Stimulated activated CD8-positive, alpha-beta memory T cell treated with anti-CD3 and anti-CD28 coated beads, Interleukin-2, amount 100 ng/mL, for 1 hour (primary cell): ENCODE data around the gene FHDC1.

Source experiments
- DNase-seq, 2 donors: peaks; one replicate each; pipeline ENCODE4 v3.0.0-alpha.2; 2020; ENCODE audit warnings: low read depth in 2 of 2

Gene FHDC1

DNA sequence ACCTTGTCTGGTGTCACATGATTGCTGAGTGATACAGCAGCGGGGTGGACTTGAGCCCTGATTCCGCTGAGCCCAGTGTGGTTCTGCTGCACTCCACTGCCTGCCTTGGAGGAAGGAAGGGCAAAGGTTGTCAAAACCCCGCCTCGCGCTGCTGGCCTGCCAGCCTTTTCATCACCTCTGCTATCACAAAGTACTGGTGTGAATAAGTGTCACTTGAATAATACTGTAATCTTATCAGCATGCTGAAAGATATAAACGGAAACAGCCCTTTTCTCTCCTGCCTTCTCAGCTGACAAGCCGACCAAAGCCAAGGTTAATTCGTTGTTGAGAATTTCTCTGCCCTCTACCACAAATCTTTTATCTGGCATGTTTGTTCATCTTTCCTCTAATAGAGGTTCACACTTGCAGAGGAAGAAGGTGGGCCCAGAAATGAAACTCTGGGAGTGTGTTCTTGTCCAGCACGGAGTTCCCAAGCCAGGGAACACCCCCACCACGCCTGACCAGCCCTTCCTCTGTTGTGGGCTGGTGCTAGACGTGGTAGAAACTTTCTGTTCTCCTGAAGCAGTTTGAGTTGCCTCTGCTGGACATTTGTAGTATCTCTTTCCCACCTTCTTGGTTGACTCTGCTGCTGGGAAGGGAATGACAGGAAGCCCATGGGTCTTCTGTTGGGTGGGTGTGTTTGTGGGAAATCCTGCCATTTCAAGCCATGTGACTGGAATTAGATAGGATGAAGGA is 21.5 kb downstream of the FHDC1 start:
- DNase-seq, result no peak

- DNase-seq, result no peak
Measured at GRCh38 chr4:152959080-152959479, 23.0 kb downstream of the FHDC1 start.

GRCh38 chr4:152960082-152960481 is 24.0 kb downstream of the FHDC1 start:
- DNase-seq, result no peak

DNA sequence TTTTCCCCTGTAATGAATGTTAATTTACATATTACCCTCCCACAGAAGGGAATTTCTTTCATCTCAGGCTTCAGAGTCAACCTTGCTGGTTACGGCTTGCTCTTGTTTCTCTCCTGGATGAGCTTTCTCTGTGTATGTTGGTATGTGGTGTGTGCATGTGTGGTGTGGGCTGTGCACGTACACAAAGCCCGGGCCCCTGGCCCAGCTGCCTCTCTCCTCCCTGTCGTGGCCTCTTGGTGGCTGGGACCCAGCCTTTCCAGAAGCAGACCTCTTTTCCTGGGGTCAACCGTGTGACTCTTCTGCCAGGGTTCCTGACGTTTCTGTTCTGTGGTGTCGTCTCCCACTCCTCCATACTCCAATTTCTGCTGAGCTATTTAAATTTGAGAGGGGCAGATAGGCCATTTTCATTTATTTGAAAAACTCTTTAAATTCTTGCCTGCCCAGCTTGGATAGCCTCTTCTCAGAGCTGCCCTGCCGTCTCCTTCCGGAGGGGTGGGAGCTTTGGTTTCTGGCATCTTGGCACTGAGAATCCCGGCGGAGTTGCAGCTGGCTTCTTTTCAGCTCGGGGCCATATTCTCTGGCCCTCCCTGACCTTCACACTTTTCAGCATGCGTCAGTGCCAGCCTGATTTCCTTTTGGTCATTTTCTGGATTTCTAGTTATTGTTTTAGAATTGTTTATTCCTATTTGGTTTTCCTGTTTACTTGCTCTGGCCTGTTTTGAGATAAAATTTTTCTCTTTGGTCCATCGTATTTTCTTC is 25.1 kb downstream of the FHDC1 start:
- no peak for DNase-seq

DNA sequence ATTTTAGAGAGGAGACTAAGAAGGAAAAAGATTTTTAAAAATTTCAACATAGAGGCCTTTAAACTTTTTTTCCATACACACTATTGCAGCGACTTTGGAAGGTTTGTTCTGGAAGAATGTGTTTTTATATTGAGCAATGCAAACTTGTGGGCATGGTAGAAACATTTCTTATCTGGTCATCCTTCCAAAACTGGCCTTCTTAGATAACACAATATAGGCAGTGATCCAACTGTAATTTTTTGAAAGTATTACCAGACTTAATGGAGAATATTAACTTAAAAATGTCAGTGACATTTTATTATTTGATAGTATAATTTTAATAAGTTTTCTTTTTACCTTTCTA is 25.6 kb downstream of the FHDC1 start:
- no peak for DNase-seq

- DNase-seq, result no peak
Measured at GRCh38 chr4:152962150-152962549, 26.0 kb downstream of the FHDC1 start.

DNA sequence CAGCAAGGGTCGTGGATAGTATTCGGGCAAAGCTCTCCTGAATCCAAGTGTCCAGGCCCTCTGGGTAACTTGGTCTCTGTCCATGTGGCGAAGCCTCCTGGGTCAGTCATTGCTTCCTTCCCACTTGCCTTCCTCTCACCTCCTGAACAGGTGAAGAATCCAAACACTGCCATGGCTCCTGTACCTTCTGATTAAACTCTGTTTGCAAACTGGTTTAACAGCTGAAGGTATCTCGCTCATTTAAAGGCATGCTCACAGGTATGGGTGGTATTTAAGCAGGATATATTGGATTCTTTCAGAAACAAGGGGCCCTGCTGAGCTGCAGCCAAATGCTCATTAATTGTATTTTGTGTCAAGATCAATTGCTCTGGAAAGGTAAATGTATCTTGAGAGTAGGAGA is 28.2 kb downstream of the FHDC1 start:
- no peak for DNase-seq

GRCh38 chr4:152965611-152966010 is 29.5 kb downstream of the FHDC1 start:
- no peak for DNase-seq

GRCh38 chr4:152967907-152968306 is 31.8 kb downstream of the FHDC1 start:
- no peak for DNase-seq

DNA sequence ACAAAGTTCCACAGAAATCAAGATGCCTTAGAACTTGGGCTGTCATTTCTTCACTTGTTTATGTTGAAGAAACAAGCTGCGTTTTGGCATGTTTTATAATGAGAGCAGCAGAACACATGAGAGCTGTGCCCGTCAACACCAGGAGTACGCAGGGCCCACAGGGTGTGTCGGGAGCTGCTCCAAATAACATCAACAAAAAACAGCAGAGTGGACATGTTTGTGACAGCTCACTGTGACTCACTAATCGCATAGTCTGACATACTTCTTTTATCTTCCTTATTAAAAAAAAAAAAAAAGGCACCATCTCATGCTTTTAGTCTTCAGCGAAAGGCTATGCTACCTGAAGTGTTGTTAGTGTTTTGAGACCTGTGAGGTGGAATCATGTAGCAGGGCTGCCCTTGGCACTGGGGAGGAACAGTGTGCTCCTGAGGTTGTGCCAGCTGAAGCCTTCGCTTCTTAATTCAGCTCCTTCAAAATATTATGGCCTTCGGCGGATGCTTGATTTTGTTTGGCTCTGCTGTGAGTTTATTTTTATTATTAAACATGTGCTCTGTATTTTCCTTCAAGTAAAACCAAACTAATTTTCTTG is 32.8 kb downstream of the FHDC1 start:
- DNase-seq, result no peak

DNA sequence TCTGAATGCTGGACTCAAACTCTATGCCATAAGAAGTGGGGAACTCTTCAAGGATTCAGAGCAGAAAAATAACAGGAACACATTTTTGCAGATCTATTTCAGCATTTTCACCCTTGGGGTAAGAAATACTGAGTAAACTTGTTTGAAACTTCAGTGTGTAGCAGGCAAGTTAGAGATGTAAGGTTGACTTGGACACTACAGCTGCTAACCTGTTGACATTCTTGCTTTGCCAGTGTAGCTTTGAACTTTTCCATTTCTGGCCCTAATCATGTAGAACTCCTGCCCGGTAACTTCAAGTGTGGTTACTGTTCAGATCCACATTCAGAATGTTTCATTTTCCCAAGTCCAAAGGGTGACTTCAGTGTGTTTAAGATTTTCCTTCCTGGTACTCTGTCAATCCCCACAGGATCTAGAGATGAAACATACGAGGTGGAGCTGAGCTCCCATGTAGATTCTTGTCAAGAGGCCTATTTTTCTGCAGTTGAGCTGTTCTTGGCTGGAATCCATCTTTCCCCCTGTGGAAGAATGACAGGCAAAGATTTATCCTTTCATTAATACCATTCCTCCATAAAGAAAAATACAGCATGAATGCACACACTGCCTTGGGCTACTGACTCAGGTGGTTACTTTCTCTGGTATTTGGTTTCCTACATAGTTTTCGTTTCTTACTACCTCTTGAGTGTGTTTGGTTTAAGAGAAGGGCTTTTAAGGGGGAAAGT is 34.1 kb downstream of the FHDC1 start:
- DNase-seq, result no peak

- no peak for DNase-seq
Measured at GRCh38 chr4:152971053-152971452, 34.9 kb downstream of the FHDC1 start.

- no peak for DNase-seq
Measured at GRCh38 chr4:152972821-152973628, 36.9 kb downstream of the FHDC1 start.

DNA sequence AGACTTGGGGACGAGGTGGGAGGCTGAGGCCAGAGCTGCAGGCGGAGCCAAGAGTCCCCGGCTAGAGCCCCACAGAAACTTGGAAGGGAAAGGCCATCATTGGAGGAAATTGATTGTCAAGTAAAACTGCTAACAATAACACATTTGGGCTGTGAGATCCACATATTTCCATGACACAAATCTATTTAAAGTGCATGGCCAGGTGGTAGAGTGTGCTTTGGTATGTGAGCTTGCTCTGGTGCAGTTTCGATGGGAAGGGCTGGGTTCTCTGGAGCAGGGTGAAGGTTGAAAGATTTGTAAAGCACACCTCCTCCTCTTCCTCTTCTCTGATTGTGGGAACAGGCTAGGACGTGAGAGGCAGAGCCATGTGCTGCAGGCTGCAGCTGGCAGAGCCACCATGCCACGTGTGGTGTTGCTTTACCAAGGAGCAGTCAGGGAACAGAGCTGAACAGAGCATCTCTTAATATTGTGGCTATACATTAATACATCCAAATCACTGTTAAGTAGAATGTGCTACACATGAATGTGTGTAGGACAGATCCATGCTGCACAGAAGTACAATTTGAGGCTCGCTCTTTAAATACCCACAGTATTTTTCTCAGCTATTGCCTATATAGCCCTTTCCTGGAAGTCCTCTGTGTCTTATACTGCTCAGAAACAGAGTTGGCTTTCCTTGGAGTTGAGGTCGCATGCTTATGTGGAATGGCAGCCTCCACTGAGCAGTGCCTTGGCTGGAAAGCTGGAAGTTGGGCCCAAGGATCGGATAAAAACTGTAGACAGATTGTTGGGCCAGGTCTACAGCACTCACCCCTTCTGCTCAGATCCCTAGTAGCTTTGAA is 37.7 kb downstream of the FHDC1 start:
- no peak for DNase-seq

DNA sequence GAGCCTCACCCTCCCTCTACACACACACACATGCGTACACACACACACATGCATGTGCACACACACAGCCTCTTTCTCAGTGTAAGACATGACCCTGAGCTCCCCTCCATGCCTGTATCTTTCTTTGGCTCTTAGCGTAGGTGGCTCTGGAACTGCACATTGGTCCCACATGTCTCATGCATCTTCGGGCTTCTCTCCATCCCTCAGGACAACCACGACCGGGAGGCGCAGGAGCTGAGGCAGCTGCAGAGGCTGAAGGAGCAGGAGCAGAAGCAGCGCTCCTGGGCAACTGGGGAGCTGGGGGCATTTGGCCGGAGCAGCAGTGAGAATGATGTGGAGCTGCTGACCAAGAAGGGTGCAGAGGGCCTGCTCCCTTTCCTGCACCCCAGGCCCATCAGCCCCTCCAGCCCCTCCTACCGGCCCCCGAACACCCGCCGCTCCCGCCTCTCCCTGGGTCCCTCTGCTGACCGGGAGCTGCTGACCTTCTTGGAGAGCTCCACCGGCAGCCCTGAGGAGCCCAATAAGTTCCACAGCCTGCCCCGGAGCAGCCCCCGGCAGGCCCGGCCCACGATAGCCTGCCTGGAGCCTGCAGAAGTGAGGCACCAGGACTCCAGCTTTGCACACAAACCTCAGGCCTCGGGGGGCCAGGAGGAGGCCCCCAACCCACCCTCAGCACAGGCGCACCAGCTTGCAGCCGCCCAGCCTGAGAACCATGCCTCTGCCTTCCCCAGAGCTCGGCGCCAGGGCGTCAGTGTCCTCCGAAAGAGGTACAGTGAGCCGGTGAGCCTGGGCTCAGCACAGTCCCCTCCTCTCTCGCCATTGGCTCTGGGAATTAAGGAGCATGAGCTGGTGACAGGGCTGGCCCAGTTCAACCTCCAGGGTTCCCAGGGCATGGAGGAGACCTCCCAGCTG is 38.6 kb downstream of the FHDC1 start:
- DNase-seq, result no peak

DNA sequence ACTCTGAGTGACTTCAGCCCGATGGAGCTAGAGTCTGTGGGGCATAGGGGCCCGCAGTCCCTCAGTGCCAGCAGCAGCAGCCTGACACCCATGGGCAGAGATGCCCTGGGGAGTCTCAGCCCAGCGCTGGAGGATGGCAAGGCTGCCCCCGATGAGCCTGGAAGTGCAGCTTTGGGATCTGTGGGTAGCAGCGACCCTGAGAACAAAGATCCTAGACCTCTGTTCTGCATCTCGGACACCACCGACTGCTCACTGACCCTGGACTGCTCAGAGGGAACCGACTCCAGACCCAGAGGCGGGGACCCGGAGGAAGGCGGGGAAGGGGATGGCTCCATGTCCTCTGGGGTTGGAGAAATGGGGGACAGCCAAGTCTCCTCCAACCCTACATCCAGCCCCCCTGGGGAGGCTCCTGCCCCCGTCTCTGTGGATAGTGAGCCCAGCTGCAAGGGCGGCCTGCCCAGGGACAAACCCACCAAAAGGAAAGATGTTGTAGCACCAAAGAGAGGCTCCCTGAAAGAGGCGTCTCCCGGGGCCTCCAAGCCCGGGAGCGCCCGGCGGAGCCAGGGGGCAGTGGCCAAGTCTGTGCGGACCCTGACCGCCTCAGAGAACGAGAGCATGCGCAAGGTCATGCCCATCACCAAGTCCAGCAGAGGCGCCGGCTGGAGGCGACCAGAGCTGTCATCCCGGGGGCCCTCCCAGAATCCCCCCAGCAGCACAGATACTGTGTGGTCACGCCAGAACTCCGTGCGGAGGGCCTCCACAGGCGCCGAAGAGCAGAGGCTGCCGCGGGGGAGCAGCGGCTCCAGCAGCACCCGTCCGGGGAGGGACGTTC is 39.5 kb downstream of the FHDC1 start:
- no peak for DNase-seq

- no peak for DNase-seq
Measured at GRCh38 chr4:152976212-152976761, 40.2 kb downstream of the FHDC1 start.

DNA sequence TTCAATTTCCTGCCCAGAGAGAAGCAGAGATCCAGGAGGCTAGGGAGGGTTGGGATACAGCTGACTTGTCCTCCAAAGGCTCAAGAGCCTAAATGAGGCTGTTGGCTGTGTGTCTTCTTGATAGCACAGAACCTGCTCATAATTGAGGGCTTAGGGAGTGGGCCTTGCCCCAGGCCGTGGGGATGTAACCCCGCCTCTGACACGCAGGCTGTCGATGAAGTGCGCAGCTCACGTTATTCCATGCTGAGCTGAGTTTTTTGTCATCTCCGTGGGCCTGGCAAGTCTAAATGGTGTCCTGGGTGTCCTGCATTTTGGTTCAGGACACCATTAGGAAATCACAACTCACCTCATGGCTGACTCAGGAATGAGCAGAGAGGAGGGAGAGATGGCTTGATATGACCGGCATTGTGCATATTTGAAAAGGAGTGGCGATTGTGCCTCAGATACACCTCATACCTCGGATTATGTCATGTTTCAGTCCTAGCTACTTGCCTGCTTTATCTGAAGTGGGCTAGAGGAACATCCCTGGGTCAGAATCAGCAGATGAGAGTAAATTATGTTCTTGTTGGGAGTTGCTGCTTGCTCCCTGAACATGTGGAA is 43.7 kb downstream of the FHDC1 start:
- no peak for DNase-seq
